GM12891 (cell line): ENCODE data around the gene CACNA1H.
A peak's percentile ranks its signal among the peaks of the same experiment; 100 is the strongest.
"Not testable (repeated sequence)": the region's sequence is repeated elsewhere in the genome, so short reads cannot be mapped to it uniquely, and the experiment has no call there.

Experiments used
- DNase-seq: peaks from one replicate; pipeline ENCODE4 v3.0.0; 2011; ENCODE audit warnings: low spot score; ENCODE audit not compliant: insufficient read length
- FAIRE-seq: peaks from 2 replicates; lab custom pipeline; 2011; peaks lifted over from hg19 to GRCh38; lab: Jason Lieb, UNC
- PAX5 ChIP-seq: IDR thresholded peaks from 2 replicates; pipeline ENCODE4 v1.6.1; 2011; ENCODE audit warnings: low read length, moderate library complexity, mild to moderate bottlenecking; ENCODE audit not compliant: insufficient read depth, severe bottlenecking
- POLR2A ChIP-seq: IDR thresholded peaks from 2 replicates; pipeline ENCODE4 v1.6.1; 2011; ENCODE audit warnings: low read depth, low read length, control low read depth
- POLR2AphosphoS5 ChIP-seq: IDR thresholded peaks from 2 replicates; pipeline ENCODE4 v1.6.1; 2011; ENCODE audit warnings: low read depth, low read length, control low read depth
- POU2F2 ChIP-seq: IDR thresholded peaks from 2 replicates; pipeline ENCODE4 v1.6.1; 2011; ENCODE audit warnings: low read depth, mild to moderate bottlenecking, control low read depth, low read length, moderate library complexity
- SPI1 ChIP-seq: IDR thresholded peaks from 2 replicates; pipeline ENCODE4 v1.6.1; 2011; ENCODE audit warnings: low read depth, low read length, control low read depth
- TAF1 ChIP-seq: IDR thresholded peaks from 2 replicates; pipeline ENCODE4 v1.6.1; 2011; ENCODE audit warnings: low read depth, low read length, control low read depth

CACNA1H gene

GRCh38 chr16:1178295-1178910, 25.5 kb downstream of the CACNA1H start:
- no peak for TF ChIP-seq SPI1
- TF ChIP-seq POLR2A, result no peak
- no peak for FAIRE-seq
- no peak for DNase-seq

GRCh38 chr16:1180549-1181403, 27.9 kb downstream of the CACNA1H start:
- FAIRE-seq (no peak), DNase-seq (no peak)
- TF ChIP-seq SPI1, result no peak
- no peak for TF ChIP-seq POLR2AphosphoS5

GRCh38 chr16:1181404-1182315, 28.8 kb downstream of the CACNA1H start:
- no peak for TF ChIP-seq PAX5
- peak; percentile 43; the same call in 1 of the 2 replicates for TF ChIP-seq POU2F2
- DNase-seq (no peak), FAIRE-seq (no peak)

GRCh38 chr16:1182316-1182671, 29.4 kb downstream of the CACNA1H start:
- FAIRE-seq, result no peak
- TF ChIP-seq TAF1 (no peak), POLR2A (no peak), POLR2AphosphoS5 (no peak), SPI1 (no peak), PAX5 (no peak), POU2F2 (no peak)
- DNase-seq, result no peak

GRCh38 chr16:1182950-1183907, 30.3 kb downstream of the CACNA1H start:
- TF ChIP-seq SPI1 (no peak), PAX5 (no peak), POLR2A (no peak), POU2F2 (no peak), TAF1 (no peak), POLR2AphosphoS5 (no peak)
- no peak for DNase-seq
- FAIRE-seq, result no peak

GRCh38 chr16:1184156-1184868, 31.4 kb downstream of the CACNA1H start:
- DNase-seq (no peak), FAIRE-seq (no peak)
- no peak for TF ChIP-seq POU2F2
- no peak for TF ChIP-seq POLR2A
- TF ChIP-seq POLR2AphosphoS5, result no peak
- TF ChIP-seq PAX5, result no peak
- no peak for TF ChIP-seq SPI1
- no peak for TF ChIP-seq TAF1

GRCh38 chr16:1184980-1185379, 32.1 kb downstream of the CACNA1H start:
- FAIRE-seq, result no peak
- TF ChIP-seq POU2F2 (no peak), PAX5 (no peak), TAF1 (no peak), POLR2A (no peak), SPI1 (no peak), POLR2AphosphoS5 (no peak)
- DNase-seq, result no peak

GRCh38 chr16:1185460-1186207, 32.7 kb downstream of the CACNA1H start:
- FAIRE-seq, DNase-seq: not testable (repeated sequence)
